Cerebellar cortex (tissue), 1 donor: ENCODE data around the gene MAST4.
A peak's percentile ranks its signal among the peaks of the same experiment; 100 is the strongest.
"Not testable (repeated sequence)": the region's sequence is repeated elsewhere in the genome, so short reads cannot be mapped to it uniquely, and the experiment has no call there.

Experiments
- DNase-seq: peaks from one replicate; pipeline ENCODE4 v3.0.0-alpha.2; 2015; ENCODE audit warnings: low spot score

MAST4 gene

DNA sequence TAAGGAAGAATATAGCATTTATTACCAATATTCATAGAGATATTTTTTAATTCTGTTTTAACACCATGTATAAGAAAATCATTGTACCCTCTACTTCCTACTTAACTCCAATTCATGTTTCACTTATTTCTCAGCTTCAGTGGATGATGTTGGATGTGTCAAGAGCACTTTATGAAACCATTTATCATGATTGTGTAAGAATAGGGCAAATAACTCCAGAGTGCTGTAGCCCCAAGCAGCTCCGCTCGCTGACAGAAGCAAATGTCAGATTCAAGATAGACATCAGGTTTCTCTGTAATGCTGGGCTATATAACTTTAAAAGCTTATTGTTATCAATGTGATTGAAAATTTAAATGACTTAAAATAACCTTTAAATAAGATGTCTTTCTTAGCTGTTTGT is 50.4 kb downstream of the MAST4 start:
- no peak for DNase-seq

DNA sequence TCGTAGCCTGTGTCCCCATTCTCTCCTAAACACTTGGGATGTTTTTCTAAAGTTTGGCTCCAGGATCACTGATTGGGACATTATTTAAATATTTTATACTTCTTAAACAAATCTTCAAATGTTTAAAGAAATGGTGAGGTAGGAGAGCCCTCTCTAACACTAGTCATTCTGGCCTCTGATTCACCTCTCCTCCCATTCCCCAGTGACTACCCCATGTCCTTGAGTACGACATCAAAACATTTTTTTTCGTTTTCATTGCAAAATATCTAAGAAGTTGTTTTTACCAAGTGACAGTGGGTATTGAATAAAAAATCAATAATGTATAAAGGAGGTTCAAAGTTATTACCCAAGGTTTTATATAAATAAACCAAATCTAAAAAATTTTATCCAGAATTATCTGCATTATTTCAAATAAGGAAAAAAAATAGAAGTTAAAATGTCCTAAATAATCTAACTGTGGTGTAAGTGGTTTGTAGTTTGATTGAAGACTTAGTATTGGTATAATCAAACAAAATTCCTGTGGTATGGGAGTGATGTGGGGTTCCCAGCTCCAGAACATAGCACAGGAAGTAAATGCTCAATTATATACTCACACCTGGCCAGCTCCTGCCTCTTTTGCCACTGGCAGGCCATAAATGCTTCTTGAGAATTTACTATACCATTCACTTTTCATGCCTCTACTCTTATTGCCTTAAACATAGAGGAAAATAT is 51.1 kb downstream of the MAST4 start:
- no peak for DNase-seq

DNA sequence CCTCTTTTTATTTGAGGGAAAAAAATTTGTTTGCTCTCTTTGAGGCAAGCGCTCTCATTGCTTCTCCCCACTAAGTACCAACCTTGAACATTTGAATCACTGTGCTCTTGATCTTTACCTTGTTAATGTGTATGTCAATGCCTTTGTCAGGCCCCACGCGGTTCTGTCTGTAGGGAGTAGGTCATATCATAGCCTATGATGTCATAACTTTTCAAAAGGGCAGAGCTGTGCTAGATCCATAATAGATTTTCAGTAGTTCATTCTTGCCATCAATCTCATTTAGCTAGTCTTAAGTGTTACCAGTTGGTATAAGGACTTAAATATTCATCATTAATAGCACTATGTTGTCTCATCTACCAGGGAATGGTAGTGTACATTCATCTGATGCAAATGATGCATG is 56.6 kb downstream of the MAST4 start:
- no peak for DNase-seq

DNA sequence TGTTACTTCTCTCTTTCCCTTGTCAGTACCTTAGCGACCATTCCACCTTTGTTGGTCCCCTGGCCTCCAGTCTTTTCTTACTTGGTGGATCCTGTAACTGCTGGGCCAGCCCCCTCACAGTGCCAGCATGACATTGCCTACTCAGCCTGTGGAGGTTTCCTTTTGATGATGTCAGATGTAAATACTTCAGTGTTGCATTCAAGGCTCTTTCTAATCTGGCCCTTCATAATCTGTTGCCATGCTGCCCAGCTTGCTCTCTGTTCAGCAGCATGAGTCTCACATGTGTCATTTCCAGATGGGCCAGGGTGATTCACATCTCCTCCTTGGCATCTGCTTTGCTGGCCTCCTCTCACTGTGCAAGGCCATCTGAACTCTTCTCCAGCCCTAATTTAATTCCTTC is 57.1 kb downstream of the MAST4 start:
- no peak for DNase-seq

DNA sequence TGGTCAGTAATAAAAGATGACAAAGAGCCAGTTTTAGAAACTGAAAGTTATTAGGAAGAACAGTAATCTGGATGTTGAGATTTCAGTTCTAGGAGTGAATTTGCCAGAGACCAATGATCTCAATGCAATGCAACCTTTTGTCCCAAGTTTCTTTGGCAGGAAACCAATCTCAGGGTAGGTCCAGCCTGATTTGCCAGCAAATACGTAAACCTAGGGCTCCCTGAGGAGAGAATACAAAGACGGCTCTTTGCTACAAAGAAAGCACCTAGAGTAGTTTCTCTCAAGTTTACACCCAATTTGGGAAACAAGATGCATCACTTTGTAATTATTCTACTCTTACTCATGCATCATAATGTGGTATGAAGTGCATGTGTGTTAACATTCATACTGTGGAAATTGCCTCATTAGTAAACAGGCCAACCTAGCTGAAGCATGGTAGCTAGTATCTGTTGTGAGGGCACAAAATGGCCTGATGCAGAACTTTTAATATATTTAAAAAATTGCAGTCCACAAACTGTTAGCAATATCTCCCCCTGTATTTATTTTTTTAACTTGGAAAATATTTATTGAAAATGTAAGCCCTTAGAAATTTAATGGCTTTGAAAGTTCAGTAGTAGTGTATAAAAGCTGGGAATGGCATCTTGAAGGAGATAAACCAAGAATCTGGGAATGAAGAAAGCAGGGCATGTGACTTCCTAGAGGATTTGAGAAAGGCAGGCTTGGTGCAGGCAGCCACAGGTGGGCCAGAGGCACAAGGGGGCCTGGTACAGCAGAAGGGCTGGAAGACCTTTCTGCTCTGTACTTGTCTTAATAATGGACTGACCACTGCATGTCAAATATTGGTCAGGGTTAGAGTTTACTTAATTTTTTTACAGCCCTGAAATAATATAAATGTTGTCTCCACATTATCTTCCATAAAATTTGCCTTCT is 59.5 kb downstream of the MAST4 start:
- DNase-seq, result no peak

DNA sequence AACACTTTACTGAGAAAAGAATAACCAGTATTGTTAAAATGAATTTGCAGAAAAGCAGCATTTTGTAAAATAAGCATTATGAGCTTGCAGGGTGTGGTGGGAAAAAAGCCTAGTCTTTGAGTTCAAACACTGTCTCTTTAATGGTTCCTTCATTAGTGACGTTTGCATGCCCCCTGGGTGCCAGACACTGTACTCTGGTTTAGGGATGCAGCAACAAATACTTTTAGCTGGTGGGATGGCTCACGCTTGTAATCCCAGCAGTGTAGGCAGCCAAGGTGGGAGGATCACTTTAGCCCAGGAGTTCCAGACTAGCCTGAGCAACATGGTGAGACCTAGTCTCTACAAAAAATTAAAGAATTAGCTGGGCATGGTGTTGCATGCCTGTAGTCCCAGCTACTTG is 62.3 kb downstream of the MAST4 start:
- no peak for DNase-seq

DNA sequence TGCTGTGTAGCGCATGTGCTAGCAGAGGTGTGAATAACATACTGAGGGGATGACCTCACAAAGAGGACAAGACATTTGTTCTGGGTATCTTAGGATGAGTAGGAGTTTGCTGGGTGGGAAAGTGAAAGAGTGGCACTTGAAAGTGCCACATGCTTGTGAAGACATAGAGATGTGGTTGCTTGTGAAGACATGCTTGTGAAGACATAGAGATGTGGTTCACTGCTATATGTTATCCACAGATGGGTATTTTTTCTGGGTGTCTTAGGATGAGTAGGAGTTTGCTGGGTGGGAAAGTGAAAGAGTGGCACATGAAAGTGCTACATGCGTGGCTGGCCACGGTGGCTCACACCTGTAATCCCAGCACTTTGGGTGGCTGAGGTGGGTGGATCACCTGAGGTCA is 63.6 kb downstream of the MAST4 start:
- DNase-seq, result no peak

DNA sequence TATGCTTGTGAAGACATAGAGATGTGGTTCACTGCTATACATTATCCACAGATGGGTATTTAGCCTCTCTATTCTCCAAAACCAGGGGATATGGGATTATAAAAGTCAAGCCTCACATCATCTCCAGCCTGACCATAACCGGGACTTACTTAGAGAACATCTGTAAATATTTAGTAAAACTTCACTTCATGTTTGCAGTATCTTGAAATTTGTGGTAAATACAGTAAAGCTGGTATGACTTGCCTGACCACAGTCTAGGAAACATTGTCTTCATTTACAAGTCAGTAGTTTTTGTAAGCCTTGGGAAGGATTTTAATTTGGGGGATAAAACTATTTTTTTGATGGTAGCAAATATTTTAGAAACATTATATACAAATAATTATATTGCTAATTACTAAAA is 64.2 kb downstream of the MAST4 start:
- DNase-seq, result no peak

DNA sequence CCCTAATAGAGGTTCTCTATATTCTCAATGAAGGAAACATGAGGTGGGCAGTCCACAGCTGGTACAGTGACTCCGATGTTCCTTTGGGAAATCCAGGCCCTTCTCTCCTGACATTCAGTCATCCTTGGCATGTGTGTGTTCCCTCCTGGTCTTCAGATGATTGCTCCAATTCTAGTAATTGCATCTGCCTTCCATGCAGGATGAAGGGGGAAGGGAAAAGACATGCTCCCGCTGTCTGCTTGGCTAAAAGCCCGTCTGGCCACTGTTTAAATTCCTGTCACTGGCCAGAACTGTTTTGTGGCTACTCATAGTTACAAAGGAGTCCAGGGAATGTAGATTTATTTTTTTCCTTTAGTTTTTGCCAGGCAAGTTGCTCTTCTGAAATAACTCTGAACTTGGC is 65.0 kb downstream of the MAST4 start:
- DNase-seq, result peak; percentile 7

DNA sequence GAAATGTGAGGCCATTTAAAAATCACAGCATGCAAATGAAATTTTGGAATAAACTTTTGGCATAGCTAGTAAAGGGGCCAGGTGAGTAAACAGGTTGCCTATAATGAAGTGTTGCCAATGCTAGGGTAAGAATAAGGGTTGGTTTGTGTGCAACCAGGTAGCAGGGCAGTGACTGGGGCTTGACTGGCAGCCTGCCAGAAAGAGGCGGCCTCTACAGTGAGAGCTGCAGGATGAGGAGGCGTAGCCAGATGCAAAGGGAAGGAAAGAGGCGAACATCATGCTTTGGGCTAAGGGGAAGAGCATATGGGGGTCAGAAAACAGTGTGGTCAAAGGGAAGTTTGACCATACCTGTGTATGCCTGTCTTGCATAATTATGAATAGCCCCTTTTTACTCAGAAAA is 70.6 kb downstream of the MAST4 start:
- DNase-seq, result no peak

DNA sequence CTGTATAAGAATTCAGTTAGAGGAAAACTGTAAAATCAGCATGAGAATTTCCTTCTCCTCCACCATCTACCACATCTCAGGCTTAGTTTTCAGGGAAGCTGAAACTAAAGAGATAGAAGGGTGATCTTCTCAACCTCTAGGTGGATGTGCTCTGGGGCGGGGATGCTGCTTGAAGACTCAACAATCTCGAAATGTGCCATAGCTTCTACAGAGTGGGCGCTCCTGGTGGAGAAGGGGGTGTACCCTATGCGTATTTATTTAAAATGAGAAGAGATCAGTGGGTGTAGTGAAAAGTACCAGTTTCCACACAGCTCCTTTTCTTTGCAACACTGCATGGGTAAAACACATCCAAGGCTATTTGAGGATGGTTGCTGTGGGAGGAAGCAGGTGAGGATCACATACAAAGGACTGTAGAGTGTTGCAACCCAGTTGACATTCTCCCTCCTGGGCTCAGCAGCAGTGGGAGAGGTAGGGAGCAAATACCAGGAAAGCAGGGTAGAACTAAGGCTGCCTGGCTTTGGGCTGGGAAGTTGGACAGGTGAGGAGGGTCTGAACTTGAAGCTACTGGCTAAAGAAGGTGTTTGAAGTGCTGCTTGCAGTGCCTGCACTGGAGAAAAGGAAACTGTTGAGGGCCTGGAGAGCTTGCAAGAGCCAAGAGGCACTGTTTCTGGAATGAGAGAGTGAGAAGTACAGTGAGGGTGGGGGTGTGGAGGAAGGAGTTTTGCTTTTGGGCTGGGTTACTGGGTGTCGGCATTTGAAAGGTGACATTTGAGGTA is 73.1 kb downstream of the MAST4 start:
- no peak for DNase-seq

DNA sequence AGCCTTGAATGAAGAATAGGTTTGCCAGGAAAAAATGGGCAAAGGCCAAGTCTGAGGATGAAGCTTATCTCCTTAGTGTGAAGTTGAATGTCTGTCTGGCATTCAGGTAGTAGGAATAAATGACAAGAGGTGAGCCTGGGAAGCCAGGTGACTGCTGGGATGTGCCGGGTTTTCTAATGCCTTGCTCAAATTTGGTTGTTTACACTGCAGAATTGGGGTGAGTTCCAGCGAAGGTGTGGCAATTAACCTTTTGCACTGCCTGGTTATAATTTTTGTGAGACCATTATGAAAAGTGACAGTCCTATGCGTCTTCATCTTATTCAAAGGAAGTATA is 73.6 kb downstream of the MAST4 start:
- DNase-seq, result no peak

DNA sequence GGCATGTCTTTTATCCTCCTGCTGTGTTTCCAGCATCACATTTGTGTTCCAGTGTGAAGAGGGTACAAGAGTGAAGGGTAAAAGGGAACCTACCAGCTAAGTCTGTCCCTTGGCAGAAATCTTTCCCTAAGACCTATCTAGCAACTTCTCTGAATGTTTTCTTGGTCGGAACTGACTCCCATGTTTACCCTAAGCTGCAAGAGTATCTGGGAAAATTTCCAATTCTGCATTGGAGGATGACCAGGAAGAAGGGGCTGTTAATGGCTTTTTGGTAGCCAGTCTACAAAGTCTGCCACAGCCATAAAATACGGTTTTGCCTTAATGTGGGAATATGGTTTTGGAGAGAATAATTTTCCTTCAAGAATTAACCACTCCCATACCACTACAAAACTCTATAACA is 75.1 kb downstream of the MAST4 start:
- no peak for DNase-seq

DNA sequence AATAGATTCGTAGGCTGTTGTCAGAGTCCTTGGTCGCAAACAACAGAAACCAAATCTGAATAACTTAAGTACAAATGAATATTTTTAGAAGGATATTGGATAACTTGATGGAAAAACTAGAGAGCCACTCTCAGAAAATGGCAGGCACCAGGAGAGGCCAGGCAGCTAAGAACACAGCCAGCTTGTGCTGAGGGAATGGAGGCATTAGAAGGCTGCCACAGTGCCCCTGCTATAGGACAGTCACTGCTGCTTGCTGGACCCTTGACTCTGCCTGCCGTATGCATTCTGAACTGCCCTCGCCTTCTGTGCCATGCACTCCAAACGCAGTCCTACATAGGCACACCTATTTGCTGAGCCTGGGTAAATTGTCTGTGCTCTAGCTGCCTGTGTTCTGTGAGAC is 78.6 kb downstream of the MAST4 start:
- no peak for DNase-seq

DNA sequence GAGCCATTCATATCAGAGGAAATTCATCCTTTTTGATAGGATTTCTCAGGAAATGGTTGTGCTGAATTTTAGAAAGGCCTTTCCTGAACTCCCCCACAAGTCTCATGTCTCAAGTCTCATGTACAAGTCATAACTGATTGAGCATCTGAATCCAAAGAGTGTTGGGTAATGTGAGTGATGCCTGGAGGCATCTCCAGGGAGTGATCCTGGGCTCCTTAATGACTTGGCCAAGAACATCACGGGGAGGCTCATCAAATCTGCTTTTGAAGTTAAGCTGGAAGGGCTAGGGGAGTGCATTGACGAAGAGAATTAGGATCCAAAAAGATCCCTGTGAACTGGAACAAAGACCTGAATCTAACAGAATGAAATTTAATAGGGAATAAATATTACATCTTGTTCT is 79.2 kb downstream of the MAST4 start:
- DNase-seq, result no peak

DNA sequence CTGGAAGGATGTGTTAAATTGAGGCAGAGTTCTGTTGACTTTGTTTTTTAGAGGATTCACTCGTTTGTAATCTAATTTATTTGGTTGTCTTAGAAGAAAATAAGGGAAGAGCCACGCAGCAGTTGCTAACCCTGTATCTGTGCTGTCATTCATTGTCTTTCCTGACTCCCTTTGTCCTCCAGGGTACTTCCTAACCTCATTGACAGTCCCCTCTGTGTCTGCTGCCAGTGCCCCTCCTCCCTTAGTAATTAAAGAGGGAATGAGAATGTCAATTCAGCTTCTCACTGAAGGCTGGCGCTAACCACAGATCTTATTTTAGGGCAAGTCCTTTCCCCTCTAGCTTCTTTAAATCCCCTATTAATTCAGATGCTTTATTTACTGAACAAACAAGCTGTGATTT is 84.0 kb downstream of the MAST4 start:
- no peak for DNase-seq

DNA sequence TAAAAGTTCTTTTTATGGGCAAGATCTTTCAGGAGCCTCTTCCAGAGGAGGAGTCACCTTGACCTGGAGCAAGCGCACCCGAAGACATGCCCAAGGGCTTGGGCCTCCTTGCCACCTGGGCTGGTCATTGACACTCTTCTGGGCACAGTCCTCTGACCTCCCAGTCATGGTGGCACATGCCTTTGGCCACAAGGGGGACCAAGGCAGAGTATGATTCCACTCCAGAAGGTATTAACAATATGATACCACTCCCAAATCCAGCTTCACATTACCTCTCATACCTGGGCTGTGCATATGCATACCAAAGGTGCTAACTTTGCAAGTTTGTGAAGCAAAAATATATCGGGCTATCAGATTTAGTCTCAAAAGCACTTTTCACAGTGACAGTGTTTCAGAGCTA is 84.6 kb downstream of the MAST4 start:
- DNase-seq, result no peak

DNA sequence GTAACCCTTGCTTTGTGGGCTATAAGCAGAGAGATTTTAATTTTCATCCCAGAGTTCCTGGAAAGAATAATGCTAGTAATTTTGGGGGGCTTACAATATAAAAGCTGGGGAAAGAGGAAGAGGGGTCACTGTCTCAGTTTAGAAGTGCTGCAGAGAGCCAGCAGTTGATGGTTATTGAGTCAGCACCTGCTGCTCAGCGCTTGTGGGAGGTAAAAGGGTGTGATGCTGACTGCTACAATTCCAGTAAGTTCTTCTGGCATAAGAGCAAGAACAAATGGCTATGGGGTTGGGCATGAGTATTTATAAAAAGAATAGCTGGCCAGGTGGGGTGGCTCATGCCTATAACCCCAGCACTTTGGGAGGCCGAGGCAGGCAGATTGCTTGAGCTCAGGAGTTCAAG is 88.5 kb downstream of the MAST4 start:
- no peak for DNase-seq

DNA sequence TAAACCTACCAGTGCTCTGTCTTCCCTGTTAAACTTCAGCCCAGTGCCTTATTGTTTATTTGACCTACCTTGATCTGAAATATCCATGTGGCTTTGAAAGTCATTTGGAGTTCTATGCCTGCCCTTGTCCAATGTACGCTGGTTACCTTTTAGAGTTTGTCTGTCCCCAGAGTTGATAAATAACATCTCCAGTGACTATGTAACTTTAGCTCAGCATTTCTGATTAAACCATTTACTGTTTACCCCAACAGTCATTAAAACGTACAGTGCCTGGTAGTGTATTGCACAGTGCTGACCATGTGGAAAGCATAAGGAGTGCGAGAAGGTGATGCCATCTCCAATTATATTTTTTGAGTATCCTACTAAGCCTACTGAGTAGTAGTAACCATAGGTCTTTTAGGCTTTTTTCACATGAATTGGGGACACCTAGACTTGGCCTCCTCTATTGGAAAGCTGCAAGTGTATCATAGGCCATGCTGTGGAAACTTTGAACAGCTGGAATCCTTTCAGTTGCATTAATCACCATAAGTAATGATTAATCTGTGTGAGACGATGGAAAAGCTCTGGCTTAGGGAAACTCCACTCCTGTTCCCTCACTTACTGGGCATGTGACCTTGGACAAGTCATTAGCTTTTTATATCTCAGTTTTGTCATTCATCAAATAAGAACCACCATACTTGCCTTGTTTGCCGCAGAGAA is 93.5 kb downstream of the MAST4 start:
- no peak for DNase-seq

DNA sequence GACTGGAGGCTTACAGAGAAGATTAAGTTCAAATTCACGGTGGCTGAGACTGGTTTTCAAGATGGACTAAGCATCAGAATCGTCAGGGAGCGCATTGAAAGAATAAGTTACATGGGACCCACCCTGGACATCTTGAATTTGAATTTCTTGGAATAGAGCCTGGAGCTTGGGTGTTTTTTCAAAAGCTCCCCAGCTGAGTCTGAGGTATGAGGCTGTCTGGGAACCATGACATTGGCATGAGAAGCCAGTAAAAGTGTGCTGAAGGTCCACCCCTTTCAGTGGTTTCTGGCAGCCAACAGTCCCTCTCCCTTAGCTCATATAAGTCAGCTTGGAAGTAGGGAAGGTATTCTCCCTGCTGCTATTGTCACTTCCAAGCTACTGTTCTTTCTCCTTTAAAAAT is 97.8 kb downstream of the MAST4 start:
- no peak for DNase-seq

DNA sequence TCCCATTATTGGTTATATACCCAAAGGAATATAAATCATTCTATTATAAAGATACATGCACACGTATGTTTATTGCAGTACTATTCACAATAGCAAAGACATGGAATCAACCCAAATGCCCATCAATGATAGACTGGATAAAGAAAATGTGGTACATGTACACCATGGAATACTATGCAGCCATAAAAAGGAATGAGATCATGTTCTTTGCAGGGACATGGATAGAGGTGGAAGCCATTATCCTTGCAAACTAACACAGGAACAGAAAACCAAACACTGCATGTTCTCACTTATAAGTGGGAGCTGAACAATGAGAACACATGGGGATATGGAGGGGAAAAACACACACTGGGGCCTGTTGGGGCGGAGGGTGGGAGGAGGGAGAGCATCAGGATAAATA is 99.6 kb downstream of the MAST4 start:
- not testable (repeated sequence) for DNase-seq
